ENCODE results near the gene CASTOR1.

- no peak for TF ChIP-seq CTCF (IDR thresholded peaks at IDR 0.05)
- TF ChIP-seq POLR2A (IDR thresholded peaks at IDR 0.05), result no peak
Measured at GRCh38 chr22:30305906-30306626, 16.8 kb upstream of the CASTOR1 start.

Data from thyroid gland (tissue), 4 donors.